Rectal smooth muscle tissue (tissue), 1 donor: ENCODE data around the gene THBS2.

Source experiments
- H3K27ac ChIP-seq: one replicate; pipeline ENCODE4 v1.7.0; 2013; ENCODE audit warnings: low read depth, low read length, inconsistent platforms
- H3K27me3 ChIP-seq: one replicate; pipeline ENCODE4 v1.7.0; 2013; ENCODE audit warnings: low read length; ENCODE audit not compliant: control insufficient read depth, insufficient read depth
- H3K36me3 ChIP-seq: one replicate; pipeline ENCODE4 v1.7.0; 2013; ENCODE audit warnings: low read length; ENCODE audit not compliant: control insufficient read depth, insufficient read depth
- H3K4me1 ChIP-seq: one replicate; pipeline ENCODE4 v1.7.0; 2013; ENCODE audit warnings: low read length; ENCODE audit not compliant: control insufficient read depth, insufficient read depth
- H3K4me3 ChIP-seq: one replicate; pipeline ENCODE4 v1.7.0; 2013; ENCODE audit warnings: low read length
- H3K9ac ChIP-seq: one replicate; pipeline ENCODE4 v1.7.0; 2013; ENCODE audit warnings: low read length

THBS2 gene

DNA sequence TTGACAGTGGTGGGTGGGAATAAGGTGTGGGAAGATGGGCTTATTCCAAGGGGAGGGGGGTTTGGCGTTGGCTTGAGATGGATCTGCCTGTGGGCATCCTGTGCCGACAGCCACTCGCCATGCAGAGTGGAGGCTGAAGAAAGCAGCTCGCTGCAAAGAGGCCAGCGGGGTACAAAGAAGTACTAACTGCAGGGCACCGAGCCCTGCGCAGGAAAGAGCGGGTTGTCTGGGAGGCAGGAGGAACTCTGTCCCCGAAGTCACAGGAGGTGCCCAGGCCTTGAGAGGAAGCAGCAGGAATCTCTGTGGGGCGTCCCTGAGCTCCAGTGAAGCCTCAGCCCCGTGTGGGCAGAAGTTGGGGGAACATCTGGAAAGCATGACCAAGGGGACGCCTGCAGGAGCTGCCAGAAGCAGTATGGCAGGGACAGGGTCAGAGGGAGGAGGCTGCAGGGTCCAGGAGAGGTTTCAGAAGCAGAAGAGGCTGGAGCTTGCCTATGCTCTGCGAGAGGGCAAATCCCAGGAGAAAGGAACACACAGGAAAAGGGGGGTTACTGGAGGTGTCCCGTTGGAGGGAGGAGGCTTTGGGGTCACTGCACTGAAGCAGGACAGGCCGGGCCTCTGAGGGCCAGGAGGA is 77.2 kb downstream of the THBS2 start:
- Histone ChIP-seq H3K4me3 (no peak overlapping the region), H3K9ac (no peak overlapping the region), H3K27me3 (no peaks in the 10 kb centered on the region), H3K27ac (no peak overlapping the region), H3K36me3 (no peaks in the 10 kb centered on the region), H3K4me1 (no peaks in the 10 kb centered on the region)

DNA sequence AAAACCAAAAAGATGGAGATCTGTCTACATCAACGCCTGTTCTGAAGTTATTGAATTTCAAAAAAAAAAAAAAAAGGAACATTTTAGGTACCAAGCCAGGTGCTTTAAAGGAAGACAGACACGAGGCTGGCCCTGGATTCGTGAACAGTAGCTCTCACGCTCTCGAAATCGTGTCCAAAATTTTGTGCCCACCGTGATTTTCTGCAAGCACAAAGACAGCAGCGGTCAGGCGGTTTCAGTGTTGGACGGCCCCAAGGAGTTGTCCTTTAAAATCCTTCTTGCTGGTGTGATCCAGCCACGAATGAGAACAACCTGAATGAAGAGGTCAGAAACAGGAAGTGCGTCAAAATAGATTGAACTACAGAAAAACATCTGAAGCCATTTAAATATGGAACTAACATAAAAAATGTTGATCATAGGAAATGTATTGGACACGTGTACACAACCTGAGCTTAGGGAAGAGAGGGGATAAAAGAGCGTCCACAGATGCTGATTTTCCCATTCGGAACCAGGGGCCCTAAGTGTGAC is 78.2 kb downstream of the THBS2 start:
- H3K4me3 ChIP-seq, result no peak overlapping the region

DNA sequence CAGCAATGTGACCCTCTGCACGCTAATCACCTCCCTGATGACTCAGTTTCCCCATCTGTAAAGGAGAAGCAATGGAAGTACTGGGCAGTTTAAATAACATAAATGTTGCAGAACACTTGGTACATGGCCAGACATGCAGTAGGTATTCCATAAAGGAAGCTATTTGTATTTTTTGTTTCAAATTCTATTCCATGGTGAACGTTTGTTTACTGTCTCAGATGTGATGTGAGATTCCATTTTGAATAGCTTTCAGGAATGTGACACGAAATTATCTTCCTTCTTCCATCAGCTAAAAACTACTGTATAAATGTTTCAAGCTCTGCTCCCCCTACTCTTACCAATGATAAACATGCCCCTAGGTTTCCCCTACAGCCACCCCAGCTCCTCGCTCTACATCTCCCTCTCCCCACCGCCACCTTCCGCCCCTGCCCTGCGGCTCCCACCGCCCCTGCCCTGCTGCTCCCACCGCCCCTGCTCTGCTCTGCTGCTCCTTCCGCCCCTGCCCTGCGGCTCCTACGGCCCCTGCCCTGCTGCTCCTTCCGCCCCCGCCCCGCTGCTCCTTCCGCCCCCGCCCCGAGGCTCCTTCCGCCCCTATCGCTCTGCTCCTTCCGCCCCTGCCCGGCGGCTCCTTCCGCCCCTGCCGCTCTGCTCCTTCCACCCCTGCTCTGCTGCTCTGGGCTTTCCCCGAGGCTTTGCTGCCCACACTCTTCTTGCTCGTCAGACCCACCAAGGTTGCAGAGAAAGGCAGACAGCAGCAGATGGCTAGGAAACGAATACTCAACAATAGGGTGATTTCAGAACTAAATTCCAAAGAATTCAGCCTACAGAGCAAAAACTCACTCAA is 78.9 kb downstream of the THBS2 start:
- no peak overlapping the region for H3K4me3 ChIP-seq
- no peaks in the 10 kb centered on the region for H3K4me1 ChIP-seq
- no peaks in the 10 kb centered on the region for H3K36me3 ChIP-seq
- no peak overlapping the region for H3K9ac ChIP-seq
- no peaks in the 10 kb centered on the region for H3K27me3 ChIP-seq
- H3K27ac ChIP-seq, result no peak overlapping the region

More for the DNA sequence above, 78.2 kb downstream of the THBS2 start:
- no peak overlapping the region for H3K27ac ChIP-seq
- H3K27me3 ChIP-seq, result no peaks in the 10 kb centered on the region
- no peak overlapping the region for H3K9ac ChIP-seq
- no peaks in the 10 kb centered on the region for H3K36me3 ChIP-seq
- no peaks in the 10 kb centered on the region for H3K4me1 ChIP-seq

DNA sequence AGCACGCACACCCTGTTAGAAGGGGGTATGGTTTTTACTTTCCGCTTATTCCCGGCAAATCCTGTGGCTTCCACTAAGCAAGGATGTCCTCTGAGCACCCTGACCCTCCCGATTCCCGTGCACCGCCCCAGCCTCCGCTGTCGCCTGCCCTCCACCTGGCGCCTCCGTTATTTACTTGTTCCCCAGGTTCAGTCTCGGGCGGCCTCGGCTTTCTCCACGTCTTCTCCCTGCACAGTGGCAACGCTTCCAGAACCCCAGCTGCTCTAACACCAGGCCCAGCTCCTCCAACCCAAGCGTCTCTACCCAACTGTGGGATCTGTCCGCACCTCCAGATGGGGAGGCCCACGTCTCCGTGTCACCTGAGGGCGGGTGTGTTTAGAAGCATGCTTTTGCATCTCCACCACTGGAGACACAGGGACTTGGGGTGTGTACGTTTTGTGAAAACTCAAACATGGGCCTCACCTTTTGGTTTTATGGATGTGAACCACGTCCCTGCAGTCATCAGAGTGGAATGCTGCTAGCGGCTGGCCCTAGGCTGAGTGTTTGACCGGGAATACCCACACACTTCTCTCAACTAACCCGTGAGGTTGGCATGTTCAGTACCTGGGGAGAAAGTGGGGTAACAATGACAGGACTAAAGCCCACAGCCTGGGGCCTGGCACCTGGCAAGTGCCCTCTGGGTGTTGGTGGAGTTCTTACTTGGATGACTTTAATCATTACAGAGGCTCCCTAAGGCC is 79.9 kb downstream of the THBS2 start:
- no peak overlapping the region for H3K4me3 ChIP-seq
- no peak overlapping the region for H3K9ac ChIP-seq
- H3K4me1 ChIP-seq, result no peaks in the 10 kb centered on the region
- H3K27me3 ChIP-seq, result no peaks in the 10 kb centered on the region
- H3K27ac ChIP-seq, result no peak overlapping the region
- H3K36me3 ChIP-seq, result no peaks in the 10 kb centered on the region

DNA sequence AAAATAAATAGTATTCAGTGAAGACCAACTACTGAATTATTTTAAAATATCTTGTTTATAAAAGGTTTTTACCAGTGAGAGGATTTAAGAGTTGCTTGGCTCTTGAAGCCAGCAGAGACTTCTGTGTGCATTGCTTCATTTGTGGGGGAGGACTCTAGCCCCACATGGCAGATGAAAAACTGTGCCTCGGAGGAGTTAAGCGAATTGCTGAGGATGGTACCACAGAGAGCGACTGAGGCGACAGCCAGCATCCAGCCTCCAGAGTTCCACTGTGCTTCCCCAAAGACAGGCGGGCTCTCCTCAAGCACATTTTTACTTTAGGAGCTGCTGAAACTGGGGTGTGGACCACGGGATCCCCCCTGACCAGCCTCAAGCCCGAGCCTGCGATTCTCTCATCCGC is 80.7 kb downstream of the THBS2 start:
- Histone ChIP-seq H3K27ac (no peak overlapping the region), H3K4me1 (no peaks in the 10 kb centered on the region), H3K4me3 (no peak overlapping the region), H3K27me3 (no peaks in the 10 kb centered on the region), H3K9ac (no peak overlapping the region), H3K36me3 (no peaks in the 10 kb centered on the region)

DNA sequence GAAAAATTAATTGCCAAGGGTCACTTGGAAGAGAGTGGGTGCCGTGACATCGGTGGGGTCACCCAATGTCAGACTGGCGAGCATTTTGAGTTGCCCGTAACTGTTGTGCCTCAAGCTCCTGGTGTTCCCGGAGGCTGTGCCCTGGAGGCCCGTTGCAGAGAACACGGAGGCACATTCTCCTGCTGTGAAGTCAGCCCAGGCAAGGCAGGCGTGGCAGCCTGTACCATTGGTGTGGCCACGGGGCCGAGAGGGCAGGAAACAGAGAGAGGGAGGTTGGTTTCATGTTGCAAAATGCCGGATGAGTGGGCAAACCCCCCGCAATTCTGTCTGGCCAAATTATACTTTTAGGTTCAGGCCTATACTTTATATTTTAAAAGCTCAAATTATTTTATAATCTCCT is 81.2 kb downstream of the THBS2 start:
- H3K36me3 ChIP-seq, result no peaks in the 10 kb centered on the region
- H3K27me3 ChIP-seq, result no peaks in the 10 kb centered on the region
- H3K27ac ChIP-seq, result no peak overlapping the region
- H3K4me1 ChIP-seq, result no peaks in the 10 kb centered on the region
- no peak overlapping the region for H3K4me3 ChIP-seq
- H3K9ac ChIP-seq, result no peak overlapping the region

DNA sequence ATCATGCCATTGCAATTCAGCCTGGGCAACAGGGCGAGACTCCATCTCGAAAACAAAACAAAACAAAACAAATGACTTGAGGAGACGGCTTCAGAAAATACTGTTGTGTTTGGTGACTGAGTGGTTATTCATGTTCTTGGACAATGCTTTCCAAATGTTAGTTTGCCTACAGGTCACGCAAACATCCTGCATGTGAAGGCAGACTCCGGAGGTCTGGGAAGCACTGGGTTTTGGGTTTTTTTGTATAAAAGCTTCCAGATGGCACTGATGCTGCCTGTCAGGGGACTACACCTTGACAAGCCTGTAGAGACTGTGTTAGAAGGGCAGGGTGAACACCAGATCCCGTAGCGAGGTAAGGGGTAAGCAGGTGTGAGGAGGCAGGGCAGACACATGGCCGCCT is 81.7 kb downstream of the THBS2 start:
- Histone ChIP-seq H3K27ac (no peak overlapping the region), H3K4me3 (no peak overlapping the region), H3K27me3 (no peaks in the 10 kb centered on the region), H3K9ac (no peak overlapping the region), H3K36me3 (no peaks in the 10 kb centered on the region), H3K4me1 (no peaks in the 10 kb centered on the region)

DNA sequence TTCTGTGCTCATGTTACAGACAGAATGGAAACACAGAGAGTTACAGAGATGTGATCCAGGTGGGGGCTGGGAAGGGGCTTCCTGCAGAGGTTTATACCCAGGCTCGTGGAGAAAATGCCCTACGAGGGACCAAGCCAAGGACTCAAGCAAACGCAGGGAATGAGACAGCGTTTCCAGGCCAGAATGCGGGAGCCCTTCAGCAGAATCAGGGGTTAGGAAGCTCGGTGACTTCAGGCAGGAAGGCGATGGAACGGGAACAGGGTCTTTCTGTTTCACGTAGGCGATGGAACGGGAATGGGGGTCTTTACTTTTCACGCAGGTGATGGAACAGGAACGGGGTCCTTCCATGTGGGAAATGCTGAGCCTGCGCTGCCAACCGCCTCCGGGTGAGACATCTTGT is 82.6 kb downstream of the THBS2 start:
- H3K27ac ChIP-seq, result no peak overlapping the region

DNA sequence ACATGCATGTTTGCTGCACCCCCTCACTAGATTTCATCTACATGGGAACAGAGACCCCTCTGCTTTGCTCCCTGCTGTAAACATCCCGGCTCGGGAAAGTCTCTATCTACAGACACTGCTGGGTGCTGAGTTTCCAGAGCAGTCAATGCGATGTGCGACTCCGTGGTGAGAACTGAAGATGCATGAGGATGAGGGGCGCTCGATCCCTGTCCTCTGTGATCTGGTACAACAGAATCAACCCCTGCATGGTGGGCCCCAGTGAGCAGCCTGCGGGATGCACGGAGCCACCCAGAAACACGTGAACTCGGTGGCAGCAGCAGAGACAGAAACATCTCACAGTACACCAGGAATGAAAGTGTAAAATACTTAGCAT is 83.1 kb downstream of the THBS2 start:
- H3K4me1 ChIP-seq, result peaks cover 2% of the 10 kb centered on the region
- H3K4me3 ChIP-seq, result no peak overlapping the region
- no peak overlapping the region for H3K9ac ChIP-seq
- H3K27ac ChIP-seq, result no peak overlapping the region
- H3K36me3 ChIP-seq, result no peaks in the 10 kb centered on the region
- no peaks in the 10 kb centered on the region for H3K27me3 ChIP-seq

More for the DNA sequence above, 82.6 kb downstream of the THBS2 start:
- no peaks in the 10 kb centered on the region for H3K36me3 ChIP-seq
- H3K27me3 ChIP-seq, result no peaks in the 10 kb centered on the region
- no peak overlapping the region for H3K9ac ChIP-seq
- H3K4me3 ChIP-seq, result no peak overlapping the region
- no peaks in the 10 kb centered on the region for H3K4me1 ChIP-seq

DNA sequence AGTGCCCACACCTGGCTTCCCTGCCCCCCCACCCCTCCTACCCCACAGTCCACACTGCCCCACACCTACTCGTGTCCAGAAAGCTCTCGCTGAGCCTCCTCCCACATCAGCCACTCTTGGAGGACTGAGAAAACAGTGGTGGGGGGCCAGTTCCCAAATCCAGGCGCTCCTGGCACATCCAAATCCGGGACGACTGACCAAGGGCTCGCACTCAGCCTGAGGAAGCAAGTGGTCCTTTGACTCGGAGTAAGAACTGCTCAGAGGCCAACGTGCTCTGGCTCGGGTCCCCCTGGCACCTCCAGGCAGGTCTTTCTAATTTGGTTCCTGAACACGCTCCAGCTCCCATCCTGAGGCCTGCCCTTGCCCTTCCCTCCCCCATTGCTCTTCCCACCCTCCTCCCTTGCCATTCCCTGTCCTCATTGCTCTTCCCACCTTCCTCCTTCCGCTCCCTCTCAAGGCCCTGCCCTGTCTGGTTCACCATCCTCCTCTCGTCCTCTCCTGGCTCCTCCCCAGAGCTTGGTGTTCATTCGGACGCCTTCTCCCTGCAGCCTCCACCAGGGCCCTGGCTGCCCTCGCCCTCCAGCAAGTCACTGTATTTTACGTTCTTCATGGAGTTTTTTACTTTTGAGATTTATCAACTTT is 83.6 kb downstream of the THBS2 start:
- Histone ChIP-seq H3K27ac (no peak overlapping the region), H3K9ac (no peak overlapping the region), H3K4me1 (peaks cover 5% of the 10 kb centered on the region), H3K36me3 (no peaks in the 10 kb centered on the region), H3K27me3 (no peaks in the 10 kb centered on the region), H3K4me3 (no peak overlapping the region)

DNA sequence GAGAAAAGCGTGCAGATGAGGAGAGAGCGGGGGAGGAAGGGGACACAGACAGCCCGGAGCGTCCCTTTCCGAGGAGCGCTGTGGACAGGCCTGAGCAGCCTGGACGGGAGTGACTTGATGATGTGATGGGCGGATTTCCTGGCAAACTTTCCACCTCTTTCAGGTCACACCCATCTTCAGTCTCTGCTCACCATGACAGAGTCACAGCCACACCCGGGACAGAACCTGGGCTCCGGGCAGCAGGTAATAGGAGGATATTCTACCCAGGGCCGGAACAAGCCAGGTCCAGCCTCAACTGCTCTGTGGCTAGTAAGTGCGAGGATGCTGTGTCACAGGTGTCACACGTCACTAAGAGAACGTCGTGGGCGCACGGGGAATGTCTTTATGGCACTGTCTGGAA is 84.3 kb downstream of the THBS2 start:
- H3K27me3 ChIP-seq, result no peaks in the 10 kb centered on the region
- H3K4me3 ChIP-seq, result no peak overlapping the region
- H3K9ac ChIP-seq, result no peak overlapping the region
- H3K36me3 ChIP-seq, result no peaks in the 10 kb centered on the region
- no peak overlapping the region for H3K27ac ChIP-seq
- peaks cover 5% of the 10 kb centered on the region for H3K4me1 ChIP-seq

DNA sequence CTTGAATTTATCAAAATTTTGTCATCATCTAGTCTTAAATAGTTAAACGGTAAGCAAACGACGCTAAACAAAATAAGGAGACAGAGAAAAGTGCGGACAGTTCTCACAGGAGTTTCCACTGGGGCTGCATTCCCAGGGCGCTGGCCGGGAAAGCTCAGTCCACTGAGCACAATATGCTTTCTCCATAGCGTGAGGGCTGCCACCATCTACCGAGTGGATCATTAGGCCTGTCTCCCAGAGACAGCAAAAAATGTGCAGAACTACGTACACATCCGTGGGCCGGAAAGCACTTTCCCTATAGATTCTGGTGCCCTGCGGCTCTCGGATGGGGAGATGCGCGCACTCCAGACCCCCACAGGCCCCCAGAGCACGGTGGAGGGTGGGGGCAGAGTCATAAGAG is 84.9 kb downstream of the THBS2 start:
- no peak overlapping the region for H3K4me3 ChIP-seq
- H3K27me3 ChIP-seq, result no peaks in the 10 kb centered on the region
- no peak overlapping the region for H3K27ac ChIP-seq
- no peaks in the 10 kb centered on the region for H3K36me3 ChIP-seq
- H3K9ac ChIP-seq, result no peak overlapping the region
- H3K4me1 ChIP-seq, result peaks cover 5% of the 10 kb centered on the region
